HepG2 (cell line): Measurements from ENCODE around the gene LMNA. TPM values are rescaled to one million over a fixed set of nuclear protein-coding genes. Genes with fewer than 3 reads are reported as not detected.

ENCODE experiments used
- AKAP8 ChIP-seq: sonication (generic); formaldehyde crosslinking; IDR thresholded peaks from 2 replicates; pipeline ENCODE4 v1.5.1; 2020; ENCODE audit warnings: mild to moderate bottlenecking, missing genetic modification reagents
- BCL6 ChIP-seq: IDR thresholded peaks from 2 replicates; pipeline ENCODE4 v1.6.1; 2016; ENCODE audit warnings: missing genetic modification reagents, missing compliant biosample characterization
- FOXC1 ChIP-seq: sonication (generic); formaldehyde crosslinking; IDR thresholded peaks from 2 replicates; pipeline ENCODE4 v1.8.0; 2022; ENCODE audit warnings: mild to moderate bottlenecking, missing genetic modification reagents, borderline replicate concordance
- FOXO1 ChIP-seq: sonication (generic); formaldehyde crosslinking; IDR thresholded peaks from 2 replicates; pipeline ENCODE4 v1.4.0; 2020; ENCODE audit warnings: missing genetic modification reagents
- PITX1 ChIP-seq: sonication (generic); formaldehyde crosslinking; IDR thresholded peaks from 2 replicates; pipeline ENCODE4 v1.5.1; 2020; ENCODE audit warnings: mild to moderate bottlenecking, missing genetic modification reagents
- SMAD1 ChIP-seq: sonication (generic); formaldehyde crosslinking; IDR thresholded peaks from 2 replicates; pipeline ENCODE4 v1.4.0; 2020; ENCODE audit warnings: missing genetic modification reagents, low read depth, mild to moderate bottlenecking, borderline replicate concordance
- SMC3 ChIP-seq: IDR thresholded peaks from 2 replicates; pipeline ENCODE4 v1.6.1; 2011; ENCODE audit warnings: low read length, improper control_type of control experiment
- SOX6 ChIP-seq, 2 experiments: fragments of 450-650 bp in 1 of 2; sonication (generic) in 1 of 2; formaldehyde crosslinking in 1 of 2; IDR thresholded peaks; 2 replicates each; pipeline versions ENCODE4 v1.4.0 to v1.6.1; 2017 to 2020; ENCODE audit warnings: antibody characterized with exemption in 1 of 2, mild to moderate bottlenecking in 1 of 2, missing genetic modification reagents in 1 of 2
- TBX2 ChIP-seq: sonication (generic); formaldehyde crosslinking; IDR thresholded peaks from 2 replicates; pipeline ENCODE4 v1.5.0; 2020; ENCODE audit warnings: missing genetic modification reagents, mild to moderate bottlenecking, borderline replicate concordance
- THAP11 ChIP-seq: IDR thresholded peaks from 2 replicates; pipeline ENCODE4 v1.6.1; 2016; ENCODE audit warnings: missing biosample characterization, missing genetic modification reagents
- ZNF225 ChIP-seq: sonication (generic); formaldehyde crosslinking; IDR thresholded peaks from 2 replicates; pipeline ENCODE4 v1.4.0; 2020; ENCODE audit warnings: mild to moderate bottlenecking, missing genetic modification reagents
- ZNF431 ChIP-seq: sonication (generic); formaldehyde crosslinking; IDR thresholded peaks from 2 replicates; pipeline ENCODE4 v1.9.0; 2022; ENCODE audit warnings: missing genetic modification reagents, low read depth, mild to moderate bottlenecking, borderline replicate concordance
- ZNF546 ChIP-seq: sonication (generic); formaldehyde crosslinking; conservative IDR thresholded peaks from 2 replicates; pipeline ENCODE4 v1.8.1; 2023; ENCODE audit warnings: mild to moderate bottlenecking, missing genetic modification reagents
- ZNF891 ChIP-seq: sonication (generic); formaldehyde crosslinking; IDR thresholded peaks from 2 replicates; pipeline ENCODE4 v1.5.0; 2020; ENCODE audit warnings: mild to moderate bottlenecking, missing genetic modification reagents
- polyA plus RNA-seq, 8 experiments: library from polyadenylated mRNA; depleted of rRNA in 3 of 8; stranded (reverse) in 7 of 8; unstranded in 1 of 8; fragments of >200 nt; fragmentation: Illumina TruSeq in 4 of 8; extraction: Trizol in 4 of 8; gene quantifications; 2 replicates each; pipeline versions ENCODE4 v1.2.1 to v1.2.3, GENCODE V29; 2011 to 2016; ENCODE audit warnings: low read depth in 4 of 8, missing spikeins in 1 of 8, mixed read lengths in 1 of 8; ENCODE audit not compliant: insufficient read depth in 1 of 8
- total RNA-seq, 5 experiments: library from RNA; depleted of rRNA; stranded (reverse); fragments of >200 nt; fragmentation: Illumina TruSeq; extraction: Trizol; gene quantifications; 2 replicates each; pipeline ENCODE4 v1.2.3, GENCODE V29; 2016; ENCODE audit warnings: low read depth in 1 of 5
- TF ChIP-seq, protein P1 (sequence below): sonication (generic); formaldehyde crosslinking; IDR thresholded peaks from 2 replicates; pipeline ENCODE4 v1.5.1; 2020; ENCODE audit warnings: missing genetic modification reagents, mild to moderate bottlenecking, borderline replicate concordance
- TF ChIP-seq, protein P2 (sequence below): sonication (generic); formaldehyde crosslinking; IDR thresholded peaks from 2 replicates; pipeline ENCODE4 v1.4.0; 2020; ENCODE audit warnings: missing genetic modification reagents, borderline replicate concordance
- TF ChIP-seq, protein P3 (sequence below): sonication (generic); formaldehyde crosslinking; IDR thresholded peaks from 2 replicates; pipeline ENCODE4 v1.5.1; 2020; ENCODE audit warnings: mild to moderate bottlenecking, missing genetic modification reagents, moderate library complexity
- TF ChIP-seq, protein P4 (sequence below): sonication (generic); formaldehyde crosslinking; IDR thresholded peaks from 2 replicates; pipeline ENCODE4 v1.4.0; 2020; ENCODE audit warnings: mild to moderate bottlenecking, missing genetic modification reagents, borderline replicate concordance

Gene LMNA
- total and polyA plus RNA-seq, 2 of the 13 experiments (the other 11 are each of a cell fraction or from before 2014, with no cell fraction given): 107 to 225 TPM

DNA sequence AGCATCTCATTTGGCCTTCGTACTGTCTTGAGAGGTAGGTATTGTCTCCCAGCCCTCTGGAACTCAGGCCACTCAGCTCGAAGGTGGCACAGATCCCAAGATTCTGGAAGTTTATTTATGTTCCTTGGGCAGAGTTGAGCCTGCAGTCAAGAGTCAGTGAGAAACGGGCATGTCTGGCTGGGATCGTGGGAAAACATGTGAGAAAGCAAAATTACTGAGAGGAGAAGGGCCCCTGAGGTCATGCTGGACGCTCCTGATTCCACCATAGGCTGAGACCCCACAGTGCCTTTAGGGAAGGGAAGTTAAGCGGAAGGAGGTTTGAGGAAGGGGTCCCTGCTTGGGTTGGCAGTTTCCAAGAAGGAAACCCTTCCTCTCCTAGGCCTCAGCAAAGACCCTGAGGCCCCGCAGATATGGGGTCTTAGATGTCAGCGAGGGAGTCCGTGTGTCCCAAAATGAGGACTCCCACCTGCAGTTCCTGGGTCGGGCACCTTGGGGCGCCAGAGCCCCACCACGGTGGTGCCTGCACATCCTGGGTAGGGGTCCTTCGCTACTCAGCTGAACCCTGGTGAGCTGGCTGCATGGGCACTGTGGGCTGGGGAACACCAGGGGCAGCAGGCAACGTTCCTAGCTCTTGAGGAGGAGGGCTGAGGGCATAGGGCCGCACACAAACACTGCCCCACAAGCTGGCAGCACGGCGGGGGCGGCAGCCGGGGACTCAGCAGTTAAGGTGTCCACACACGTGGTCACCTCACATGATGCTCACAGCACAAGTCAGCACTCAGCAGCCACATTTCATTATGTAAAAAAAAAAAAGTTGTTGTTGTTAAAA is 26.6 kb downstream of the LMNA start (continued):
- TF ChIP-seq ZNF431 (CRISPR knock-in tag): 0 out of 2 replicates have a peak, but pooled peaks have one; percentile 10
- peak; percentile 97 for TF ChIP-seq AKAP8 (CRISPR knock-in tag)
- peak; percentile 52; the same call in 1 of the 2 replicates for TF ChIP-seq ZNF225 (CRISPR knock-in tag)
- TF ChIP-seq SMC3: peak; percentile 28; the same call in 1 of the 2 replicates
- TF ChIP-seq FOXO1: peak; percentile 45
- peak; percentile 37; the same call in 1 of the 2 replicates for TF ChIP-seq PITX1 (CRISPR knock-in tag)
- TF ChIP-seq THAP11 (CRISPR knock-in tag): no peak
- TF ChIP-seq, protein P1, sequence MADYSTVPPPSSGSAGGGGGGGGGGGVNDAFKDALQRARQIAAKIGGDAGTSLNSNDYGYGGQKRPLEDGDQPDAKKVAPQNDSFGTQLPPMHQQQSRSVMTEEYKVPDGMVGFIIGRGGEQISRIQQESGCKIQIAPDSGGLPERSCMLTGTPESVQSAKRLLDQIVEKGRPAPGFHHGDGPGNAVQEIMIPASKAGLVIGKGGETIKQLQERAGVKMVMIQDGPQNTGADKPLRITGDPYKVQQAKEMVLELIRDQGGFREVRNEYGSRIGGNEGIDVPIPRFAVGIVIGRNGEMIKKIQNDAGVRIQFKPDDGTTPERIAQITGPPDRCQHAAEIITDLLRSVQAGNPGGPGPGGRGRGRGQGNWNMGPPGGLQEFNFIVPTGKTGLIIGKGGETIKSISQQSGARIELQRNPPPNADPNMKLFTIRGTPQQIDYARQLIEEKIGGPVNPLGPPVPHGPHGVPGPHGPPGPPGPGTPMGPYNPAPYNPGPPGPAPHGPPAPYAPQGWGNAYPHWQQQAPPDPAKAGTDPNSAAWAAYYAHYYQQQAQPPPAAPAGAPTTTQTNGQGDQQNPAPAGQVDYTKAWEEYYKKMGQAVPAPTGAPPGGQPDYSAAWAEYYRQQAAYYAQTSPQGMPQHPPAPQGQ: no peak
- TF ChIP-seq, protein P2, sequence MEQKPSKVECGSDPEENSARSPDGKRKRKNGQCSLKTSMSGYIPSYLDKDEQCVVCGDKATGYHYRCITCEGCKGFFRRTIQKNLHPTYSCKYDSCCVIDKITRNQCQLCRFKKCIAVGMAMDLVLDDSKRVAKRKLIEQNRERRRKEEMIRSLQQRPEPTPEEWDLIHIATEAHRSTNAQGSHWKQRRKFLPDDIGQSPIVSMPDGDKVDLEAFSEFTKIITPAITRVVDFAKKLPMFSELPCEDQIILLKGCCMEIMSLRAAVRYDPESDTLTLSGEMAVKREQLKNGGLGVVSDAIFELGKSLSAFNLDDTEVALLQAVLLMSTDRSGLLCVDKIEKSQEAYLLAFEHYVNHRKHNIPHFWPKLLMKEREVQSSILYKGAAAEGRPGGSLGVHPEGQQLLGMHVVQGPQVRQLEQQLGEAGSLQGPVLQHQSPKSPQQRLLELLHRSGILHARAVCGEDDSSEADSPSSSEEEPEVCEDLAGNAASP (CRISPR knock-in tag): 0 out of 2 replicates have a peak, but pooled peaks have one; percentile 12
- TF ChIP-seq, protein P3, sequence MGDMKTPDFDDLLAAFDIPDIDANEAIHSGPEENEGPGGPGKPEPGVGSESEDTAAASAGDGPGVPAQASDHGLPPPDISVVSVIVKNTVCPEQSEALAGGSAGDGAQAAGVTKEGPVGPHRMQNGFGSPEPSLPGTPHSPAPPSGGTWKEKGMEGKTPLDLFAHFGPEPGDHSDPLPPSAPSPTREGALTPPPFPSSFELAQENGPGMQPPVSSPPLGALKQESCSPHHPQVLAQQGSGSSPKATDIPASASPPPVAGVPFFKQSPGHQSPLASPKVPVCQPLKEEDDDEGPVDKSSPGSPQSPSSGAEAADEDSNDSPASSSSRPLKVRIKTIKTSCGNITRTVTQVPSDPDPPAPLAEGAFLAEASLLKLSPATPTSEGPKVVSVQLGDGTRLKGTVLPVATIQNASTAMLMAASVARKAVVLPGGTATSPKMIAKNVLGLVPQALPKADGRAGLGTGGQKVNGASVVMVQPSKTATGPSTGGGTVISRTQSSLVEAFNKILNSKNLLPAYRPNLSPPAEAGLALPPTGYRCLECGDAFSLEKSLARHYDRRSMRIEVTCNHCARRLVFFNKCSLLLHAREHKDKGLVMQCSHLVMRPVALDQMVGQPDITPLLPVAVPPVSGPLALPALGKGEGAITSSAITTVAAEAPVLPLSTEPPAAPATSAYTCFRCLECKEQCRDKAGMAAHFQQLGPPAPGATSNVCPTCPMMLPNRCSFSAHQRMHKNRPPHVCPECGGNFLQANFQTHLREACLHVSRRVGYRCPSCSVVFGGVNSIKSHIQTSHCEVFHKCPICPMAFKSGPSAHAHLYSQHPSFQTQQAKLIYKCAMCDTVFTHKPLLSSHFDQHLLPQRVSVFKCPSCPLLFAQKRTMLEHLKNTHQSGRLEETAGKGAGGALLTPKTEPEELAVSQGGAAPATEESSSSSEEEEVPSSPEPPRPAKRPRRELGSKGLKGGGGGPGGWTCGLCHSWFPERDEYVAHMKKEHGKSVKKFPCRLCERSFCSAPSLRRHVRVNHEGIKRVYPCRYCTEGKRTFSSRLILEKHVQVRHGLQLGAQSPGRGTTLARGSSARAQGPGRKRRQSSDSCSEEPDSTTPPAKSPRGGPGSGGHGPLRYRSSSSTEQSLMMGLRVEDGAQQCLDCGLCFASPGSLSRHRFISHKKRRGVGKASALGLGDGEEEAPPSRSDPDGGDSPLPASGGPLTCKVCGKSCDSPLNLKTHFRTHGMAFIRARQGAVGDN (CRISPR knock-in tag): peak; percentile 66
- TF ChIP-seq ZNF546 (CRISPR knock-in tag): 0 out of 2 replicates have a peak, but pooled peaks have one; percentile 58
- no peak for TF ChIP-seq SOX6 (IDR thresholded peaks at IDR 0.05)
- TF ChIP-seq SOX6 (CRISPR knock-in tag; IDR thresholded peaks at IDR 0.05): peak; percentile 37; the same call in 1 of the 2 replicates
- 0 out of 2 replicates have a peak, but pooled peaks have one; percentile 32 for TF ChIP-seq FOXC1
- TF ChIP-seq SMAD1 (CRISPR knock-in tag): 0 out of 2 replicates have a peak, but pooled peaks have one; percentile 30
- 0 out of 2 replicates have a peak, but pooled peaks have one; percentile 23 for TF ChIP-seq ZNF891 (CRISPR knock-in tag)
- TF ChIP-seq, protein P4, sequence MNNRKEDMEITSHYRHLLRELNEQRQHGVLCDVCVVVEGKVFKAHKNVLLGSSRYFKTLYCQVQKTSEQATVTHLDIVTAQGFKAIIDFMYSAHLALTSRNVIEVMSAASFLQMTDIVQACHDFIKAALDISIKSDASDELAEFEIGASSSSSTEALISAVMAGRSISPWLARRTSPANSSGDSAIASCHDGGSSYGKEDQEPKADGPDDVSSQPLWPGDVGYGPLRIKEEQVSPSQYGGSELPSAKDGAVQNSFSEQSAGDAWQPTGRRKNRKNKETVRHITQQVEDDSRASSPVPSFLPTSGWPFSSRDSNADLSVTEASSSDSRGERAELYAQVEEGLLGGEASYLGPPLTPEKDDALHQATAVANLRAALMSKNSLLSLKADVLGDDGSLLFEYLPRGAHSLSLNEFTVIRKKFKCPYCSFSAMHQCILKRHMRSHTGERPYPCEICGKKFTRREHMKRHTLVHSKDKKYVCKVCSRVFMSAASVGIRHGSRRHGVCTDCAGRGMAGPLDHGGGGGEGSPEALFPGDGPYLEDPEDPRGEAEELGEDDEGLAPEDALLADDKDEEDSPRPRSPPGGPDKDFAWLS (CRISPR knock-in tag): no peak
- TF ChIP-seq TBX2 (CRISPR knock-in tag): peak; percentile 20; the same call in 1 of the 2 replicates
- TF ChIP-seq BCL6 (CRISPR knock-in tag): 0 out of 2 replicates have a peak, but pooled peaks have one; percentile 5
